ENCODE measurements around the gene DIAPH3.

Gene DIAPH3

GRCh38 chr13:59843040-59843439 is 320.7 kb downstream of the DIAPH3 start:
- Histone ChIP-seq H3K4me3 (ENCODE audit: low read length) (no peak overlapping the region), H2AFZ (ENCODE audit: low read depth, low read length) (no peak overlapping the region), H3K27me3 (ENCODE audit: insufficient read depth, low read length) (no peaks in the 10 kb centered on the region), H3K9me3 (ENCODE audit: low read length) (no peaks in the 10 kb centered on the region), H3K4me1 (ENCODE audit: insufficient read depth, low read length) (no peaks in the 10 kb centered on the region), H3K36me3 (ENCODE audit: insufficient read depth, low read length) (no peaks in the 10 kb centered on the region)

- Histone ChIP-seq H3K27me3 (ENCODE audit: insufficient read depth, low read length) (no peaks in the 10 kb centered on the region), H3K36me3 (ENCODE audit: insufficient read depth, low read length) (no peaks in the 10 kb centered on the region), H3K4me3 (ENCODE audit: low read length) (no peak overlapping the region), H3K9me3 (ENCODE audit: low read length) (no peaks in the 10 kb centered on the region), H2AFZ (ENCODE audit: low read depth, low read length) (no peak overlapping the region), H3K4me1 (ENCODE audit: insufficient read depth, low read length) (no peaks in the 10 kb centered on the region)
Measured at GRCh38 chr13:59842507-59842906, 321.2 kb downstream of the DIAPH3 start.

GRCh38 chr13:59839186-59839585 is 324.5 kb downstream of the DIAPH3 start:
- no peaks in the 10 kb centered on the region for H3K36me3 ChIP-seq (ENCODE audit: insufficient read depth, low read length)
- no peaks in the 10 kb centered on the region for H3K9me3 ChIP-seq (ENCODE audit: low read length)
- no peak overlapping the region for H3K4me3 ChIP-seq (ENCODE audit: low read length)
- H3K27me3 ChIP-seq (ENCODE audit: insufficient read depth, low read length) = no peaks in the 10 kb centered on the region
- no peak overlapping the region for H2AFZ ChIP-seq (ENCODE audit: low read depth, low read length)
- no peaks in the 10 kb centered on the region for H3K4me1 ChIP-seq (ENCODE audit: insufficient read depth, low read length)

- Histone ChIP-seq H3K4me3 (ENCODE audit: low read length) (no peak overlapping the region), H3K27me3 (ENCODE audit: insufficient read depth, low read length) (no peaks in the 10 kb centered on the region), H3K9me3 (ENCODE audit: low read length) (no peaks in the 10 kb centered on the region), H3K36me3 (ENCODE audit: insufficient read depth, low read length) (no peaks in the 10 kb centered on the region), H2AFZ (ENCODE audit: low read depth, low read length) (peak overlapping the region; percentile 67), H3K4me1 (ENCODE audit: insufficient read depth, low read length) (peaks cover 5% of the 10 kb centered on the region)
Measured at GRCh38 chr13:59837101-59837500, 326.6 kb downstream of the DIAPH3 start.

DNA sequence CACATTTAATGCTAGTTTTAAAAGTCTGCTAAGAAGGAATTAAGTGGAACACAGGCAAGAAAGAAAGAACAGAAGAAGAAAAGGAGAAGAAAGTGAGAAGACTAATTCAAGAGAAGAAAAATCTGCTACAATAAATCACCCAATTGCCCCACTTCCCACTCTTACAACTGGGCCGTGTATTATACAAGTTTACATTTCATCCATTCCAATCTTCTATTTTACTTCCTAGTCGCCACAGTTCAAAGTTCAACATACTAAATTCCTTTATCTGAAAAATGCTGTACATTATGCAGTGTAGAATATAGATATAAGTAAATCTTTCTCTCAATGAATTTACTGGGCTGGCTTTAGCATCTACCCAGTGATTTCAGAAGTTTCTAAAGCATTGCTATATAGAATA is 328.2 kb downstream of the DIAPH3 start:
- Histone ChIP-seq H3K27me3 (ENCODE audit: insufficient read depth, low read length) (no peaks in the 10 kb centered on the region), H3K9me3 (ENCODE audit: low read length) (no peaks in the 10 kb centered on the region), H2AFZ (ENCODE audit: low read depth, low read length) (no peak overlapping the region), H3K4me3 (ENCODE audit: low read length) (no peak overlapping the region), H3K4me1 (ENCODE audit: insufficient read depth, low read length) (peaks cover 5% of the 10 kb centered on the region), H3K36me3 (ENCODE audit: insufficient read depth, low read length) (no peaks in the 10 kb centered on the region)

DNA sequence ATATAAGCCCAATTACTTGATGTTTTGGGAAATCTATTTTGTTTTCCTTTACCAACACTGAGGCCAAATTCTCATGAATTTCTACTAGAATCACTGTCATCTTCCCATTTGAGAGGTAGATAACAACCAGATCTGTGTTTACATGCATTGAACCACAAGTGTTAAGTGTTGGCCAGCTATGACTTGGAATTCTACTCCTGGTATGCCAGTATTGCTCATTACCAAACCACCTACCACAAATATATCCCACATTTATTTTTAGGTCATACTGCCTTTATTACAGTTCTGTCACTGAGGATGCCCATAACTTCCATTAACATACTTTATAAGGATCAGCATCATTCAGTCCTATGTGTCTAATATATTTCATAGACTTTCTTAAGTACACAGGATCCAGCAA is 328.9 kb downstream of the DIAPH3 start:
- Histone ChIP-seq H3K9me3 (ENCODE audit: low read length) (no peaks in the 10 kb centered on the region), H3K4me1 (ENCODE audit: insufficient read depth, low read length) (peaks cover 5% of the 10 kb centered on the region), H2AFZ (ENCODE audit: low read depth, low read length) (no peak overlapping the region), H3K36me3 (ENCODE audit: insufficient read depth, low read length) (no peaks in the 10 kb centered on the region), H3K27me3 (ENCODE audit: insufficient read depth, low read length) (no peaks in the 10 kb centered on the region), H3K4me3 (ENCODE audit: low read length) (no peak overlapping the region)

DNA sequence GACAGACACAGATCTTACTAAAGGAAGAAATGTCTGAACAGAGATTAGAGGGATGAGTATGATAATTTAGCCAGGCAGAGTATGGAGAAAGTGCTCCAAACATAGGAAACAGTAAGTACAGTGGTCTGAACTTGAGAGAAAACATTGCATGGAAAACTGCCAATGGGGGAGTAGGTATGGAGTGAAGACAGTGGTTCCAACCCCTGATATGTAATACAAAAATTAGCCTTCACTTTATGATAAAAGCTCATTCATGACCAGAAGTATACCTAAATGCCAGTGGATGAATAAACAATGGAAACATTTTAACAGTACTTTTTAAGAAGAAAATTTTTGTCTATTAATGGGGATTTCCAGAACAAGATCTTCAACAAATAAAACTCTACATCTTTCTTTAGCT is 334.0 kb downstream of the DIAPH3 start:
- H3K36me3 ChIP-seq (ENCODE audit: insufficient read depth, low read length) = no peaks in the 10 kb centered on the region
- peaks cover 5% of the 10 kb centered on the region for H3K4me1 ChIP-seq (ENCODE audit: insufficient read depth, low read length)
- H3K4me3 ChIP-seq (ENCODE audit: low read length) = no peak overlapping the region
- no peaks in the 10 kb centered on the region for H3K9me3 ChIP-seq (ENCODE audit: low read length)
- no peaks in the 10 kb centered on the region for H3K27me3 ChIP-seq (ENCODE audit: insufficient read depth, low read length)
- H2AFZ ChIP-seq (ENCODE audit: low read depth, low read length) = no peak overlapping the region

DNA sequence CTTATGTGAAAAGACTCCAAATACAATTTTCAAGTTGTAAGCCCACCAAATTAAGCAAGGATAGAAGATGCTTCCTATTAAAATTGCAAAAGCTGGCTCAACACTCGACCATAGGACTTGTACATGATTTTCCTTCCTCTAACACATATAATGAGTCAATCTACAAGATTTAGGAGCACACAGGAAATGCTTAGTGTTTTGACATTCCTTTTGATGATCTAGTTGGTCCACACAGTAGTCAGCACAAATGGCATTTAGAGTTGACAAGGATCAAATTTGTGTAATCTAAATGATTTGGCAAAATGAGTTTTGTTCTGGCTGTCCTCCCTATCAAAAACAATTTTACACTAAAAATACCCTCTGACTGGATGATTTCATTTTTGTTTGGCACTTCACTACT is 340.2 kb downstream of the DIAPH3 start:
- H2AFZ ChIP-seq (ENCODE audit: low read depth, low read length) = no peak overlapping the region
- no peaks in the 10 kb centered on the region for H3K4me1 ChIP-seq (ENCODE audit: insufficient read depth, low read length)
- no peaks in the 10 kb centered on the region for H3K9me3 ChIP-seq (ENCODE audit: low read length)
- H3K27me3 ChIP-seq (ENCODE audit: insufficient read depth, low read length) = no peaks in the 10 kb centered on the region
- H3K4me3 ChIP-seq (ENCODE audit: low read length) = no peak overlapping the region
- no peaks in the 10 kb centered on the region for H3K36me3 ChIP-seq (ENCODE audit: insufficient read depth, low read length)

- no peaks in the 10 kb centered on the region for H3K36me3 ChIP-seq (ENCODE audit: insufficient read depth, low read length)
- no peaks in the 10 kb centered on the region for H3K4me1 ChIP-seq (ENCODE audit: insufficient read depth, low read length)
- H3K27me3 ChIP-seq (ENCODE audit: insufficient read depth, low read length) = no peaks in the 10 kb centered on the region
- H3K4me3 ChIP-seq (ENCODE audit: low read length) = no peak overlapping the region
- H3K9me3 ChIP-seq (ENCODE audit: low read length) = no peaks in the 10 kb centered on the region
- no peak overlapping the region for H2AFZ ChIP-seq (ENCODE audit: low read depth, low read length)
Measured at GRCh38 chr13:59809564-59809963, 354.2 kb downstream of the DIAPH3 start.

DNA sequence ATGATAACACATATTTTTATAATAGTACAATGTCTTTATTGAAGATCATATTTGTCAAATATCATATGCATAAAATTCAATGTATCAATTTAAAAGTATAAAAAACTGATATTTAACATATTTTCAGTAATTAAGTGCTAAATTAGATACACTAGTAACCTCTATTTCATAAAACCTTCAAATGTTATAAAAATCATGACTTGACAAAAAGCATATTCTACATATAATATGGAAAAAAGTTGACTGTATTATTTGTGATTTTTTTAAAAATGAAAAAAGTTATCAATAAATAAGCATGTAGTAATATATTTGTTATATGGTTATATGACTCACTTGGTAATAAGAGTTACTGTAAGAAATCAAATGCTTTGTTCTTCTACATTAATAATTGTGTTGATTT is 356.9 kb downstream of the DIAPH3 start:
- Histone ChIP-seq H3K4me1 (ENCODE audit: insufficient read depth, low read length) (peaks cover 15% of the 10 kb centered on the region), H3K36me3 (ENCODE audit: insufficient read depth, low read length) (no peaks in the 10 kb centered on the region), H3K9me3 (ENCODE audit: low read length) (no peaks in the 10 kb centered on the region), H3K27me3 (ENCODE audit: insufficient read depth, low read length) (no peaks in the 10 kb centered on the region), H2AFZ (ENCODE audit: low read depth, low read length) (no peak overlapping the region), H3K4me3 (ENCODE audit: low read length) (no peak overlapping the region)

- Histone ChIP-seq H3K27me3 (ENCODE audit: insufficient read depth, low read length) (no peaks in the 10 kb centered on the region), H2AFZ (ENCODE audit: low read depth, low read length) (no peak overlapping the region), H3K36me3 (ENCODE audit: insufficient read depth, low read length) (no peaks in the 10 kb centered on the region), H3K4me1 (ENCODE audit: insufficient read depth, low read length) (peaks cover 18% of the 10 kb centered on the region), H3K9me3 (ENCODE audit: low read length) (no peaks in the 10 kb centered on the region), H3K4me3 (ENCODE audit: low read length) (no peak overlapping the region)
Measured at GRCh38 chr13:59801107-59801880, 362.4 kb downstream of the DIAPH3 start.

DNA sequence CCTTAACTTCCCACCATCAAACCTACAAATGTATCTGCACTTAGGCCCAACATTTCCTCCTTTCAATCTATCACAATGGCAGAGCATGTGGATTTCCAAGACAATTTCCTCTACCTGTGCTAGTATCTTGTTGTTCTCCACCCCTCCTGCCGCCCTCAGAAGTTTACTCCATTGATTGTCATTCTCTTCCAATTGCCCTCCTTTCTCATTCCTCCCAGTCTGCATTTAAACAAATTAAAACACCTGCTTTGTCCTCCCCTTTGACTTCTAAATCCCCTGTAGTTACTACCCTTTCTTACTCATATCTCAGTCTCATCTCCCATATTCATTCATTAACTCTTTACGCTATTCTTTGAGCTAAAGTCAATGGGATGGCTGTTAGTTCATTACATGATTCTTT is 370.6 kb downstream of the DIAPH3 start:
- no peaks in the 10 kb centered on the region for H3K27me3 ChIP-seq (ENCODE audit: insufficient read depth, low read length)
- no peak overlapping the region for H2AFZ ChIP-seq (ENCODE audit: low read depth, low read length)
- no peaks in the 10 kb centered on the region for H3K9me3 ChIP-seq (ENCODE audit: low read length)
- no peaks in the 10 kb centered on the region for H3K36me3 ChIP-seq (ENCODE audit: insufficient read depth, low read length)
- H3K4me3 ChIP-seq (ENCODE audit: low read length) = no peak overlapping the region
- H3K4me1 ChIP-seq (ENCODE audit: insufficient read depth, low read length) = peaks cover 11% of the 10 kb centered on the region

- Histone ChIP-seq H3K4me3 (ENCODE audit: low read length) (no peak overlapping the region), H3K36me3 (ENCODE audit: insufficient read depth, low read length) (no peaks in the 10 kb centered on the region), H3K9me3 (ENCODE audit: low read length) (no peaks in the 10 kb centered on the region), H3K27me3 (ENCODE audit: insufficient read depth, low read length) (no peaks in the 10 kb centered on the region), H3K4me1 (ENCODE audit: insufficient read depth, low read length) (peaks cover 16% of the 10 kb centered on the region), H2AFZ (ENCODE audit: low read depth, low read length) (no peak overlapping the region)
Measured at GRCh38 chr13:59790626-59791025, 373.1 kb downstream of the DIAPH3 start.

GRCh38 chr13:59789558-59789957 is 374.2 kb downstream of the DIAPH3 start:
- Histone ChIP-seq H3K9me3 (ENCODE audit: low read length) (no peaks in the 10 kb centered on the region), H3K27me3 (ENCODE audit: insufficient read depth, low read length) (no peaks in the 10 kb centered on the region), H3K4me3 (ENCODE audit: low read length) (no peak overlapping the region), H3K36me3 (ENCODE audit: insufficient read depth, low read length) (no peaks in the 10 kb centered on the region), H2AFZ (ENCODE audit: low read depth, low read length) (no peak overlapping the region), H3K4me1 (ENCODE audit: insufficient read depth, low read length) (peaks cover 16% of the 10 kb centered on the region)
